GM12878 (cell line): ENCODE measurements around the gene CDC42BPB. TPM values are rescaled to one million over a fixed set of nuclear protein-coding genes. Genes with fewer than 3 reads are reported as not detected.
"Not testable (repeated sequence)": the region's sequence is repeated elsewhere in the genome, so short reads cannot be mapped to it uniquely, and the experiment has no call there.

ENCODE experiments used
- ATAC-seq: fragments of 200-7000 bp; cut with Tn5 transposase; 3 replicates; pipeline ENCODE4 v1.9.1; 2020; ENCODE audit warnings: mild to moderate bottlenecking, moderate library complexity
- BruUV-seq: library from RNA; stranded (reverse); fragments of 400-500 nt; replicated peaks from 2 replicates; lab custom pipeline; 2021; lab: Mats Ljungman, UMichigan
- CTCF ChIA-PET: fragments of 300-600 bp; sonication (Branson Sonifier 250); formaldehyde crosslinking; extraction: SDS; loops from one replicate; lab custom pipeline; 2021; ENCODE audit warnings: inconsistent platforms; lab: Yijun Ruan, JAX
- POLR2A ChIA-PET: fragments of 350-600 bp; formaldehyde crosslinking; extraction: SDS; loops from one replicate; lab custom pipeline; 2021; ENCODE audit warnings: inconsistent platforms; lab: Charles Lee
- RAD21 ChIA-PET: fragments of 300-600 bp; sonication (Branson Sonifier 250); formaldehyde crosslinking; loops from one replicate; lab custom pipeline; 2023; ENCODE audit warnings: antibody characterized with exemption; ENCODE audit not compliant: unreplicated experiment; lab: Charles Lee
- SMC1A ChIA-PET: fragments of 300-600 bp; sonication (Branson Sonifier 250); formaldehyde crosslinking; loops from one replicate; lab custom pipeline; 2023; ENCODE audit not compliant: unreplicated experiment, uncharacterized antibody; lab: Charles Lee
- DNase-seq: peaks from one replicate; pipeline ENCODE4 v3.0.0-alpha.2; 2011; ENCODE audit warnings: low read depth, low spot score
- FAIRE-seq: peaks from 3 replicates; lab custom pipeline; 2011; peaks lifted over from hg19 to GRCh38; lab: Jason Lieb, UNC
- H2AFZ ChIP-seq: 2 replicates; pipeline ENCODE4 v1.6.0; 2011; ENCODE audit warnings: low read depth, low read length, control low read depth; ENCODE audit not compliant: control insufficient read depth
- H3K27ac ChIP-seq: 2 replicates; pipeline ENCODE4 v1.5.1; 2011; ENCODE audit warnings: control low read depth; ENCODE audit not compliant: control insufficient read depth, insufficient read depth
- H3K27me3 ChIP-seq, 2 experiments: replicated peaks in 1 of 2; 2 replicates each; pipeline versions ENCODE4 v1.6.0 to v1.6.1; 2011; ENCODE audit warnings: low read length in 1 of 2; ENCODE audit not compliant: control insufficient read depth in 2 of 2, insufficient read depth in 2 of 2
- H3K36me3 ChIP-seq, 2 experiments: 2 replicates each; pipeline ENCODE4 v1.5.1; 2011; ENCODE audit warnings: low read length in 1 of 2; ENCODE audit not compliant: control insufficient read depth in 2 of 2, insufficient read depth in 2 of 2
- H3K4me1 ChIP-seq: 2 replicates; pipeline ENCODE4 v1.6.1; 2011; ENCODE audit warnings: mild to moderate bottlenecking, low read length, moderate library complexity, mixed read lengths; ENCODE audit not compliant: control insufficient read depth, insufficient read depth
- H3K4me2 ChIP-seq: 2 replicates; pipeline ENCODE4 v1.6.0; 2011; ENCODE audit warnings: control low read depth; ENCODE audit not compliant: control insufficient read depth, insufficient read depth
- H3K4me3 ChIP-seq: fragments of 200-600 bp; sonication (generic); 2 replicates; pipeline ENCODE4 v1.5.1; 2016
- H3K79me2 ChIP-seq: 2 replicates; pipeline ENCODE4 v1.6.0; 2011; ENCODE audit warnings: low read length; ENCODE audit not compliant: control insufficient read depth, insufficient read depth
- H3K9ac ChIP-seq: 2 replicates; pipeline ENCODE4 v1.8.0; 2011; ENCODE audit warnings: low read length, control low read depth, mixed read lengths; ENCODE audit not compliant: control insufficient read depth, insufficient read depth
- H3K9me3 ChIP-seq: replicated peaks from 3 replicates; pipeline ENCODE4 v1.5.1; 2011; ENCODE audit warnings: mild to moderate bottlenecking, low read length; ENCODE audit not compliant: control insufficient read depth, insufficient read depth
- H4K20me1 ChIP-seq: 2 replicates; pipeline ENCODE4 v1.6.0; 2011; ENCODE audit not compliant: control insufficient read depth, insufficient read depth
- CEBPZ ChIP-seq: fragments of 150-350 bp; IDR thresholded peaks from 2 replicates; pipeline ENCODE4 v1.6.1; 2016; ENCODE audit warnings: low read depth, low read length
- POLR2AphosphoS2 ChIP-seq: IDR thresholded peaks from 2 replicates; pipeline ENCODE4 v1.6.1; 2011; ENCODE audit warnings: low read depth, mild to moderate bottlenecking, low read length, improper control_type of control experiment, moderate library complexity
- ZNF274 ChIP-seq: IDR thresholded peaks from one replicate; pipeline ENCODE4 v1.8.0; 2011; ENCODE audit not compliant: insufficient read length, insufficient read depth
- WGBS: methylation state at CpG from one replicate; pipeline ENCODE4 v1.1.6; 2016; ENCODE audit warnings: low lambda C conversion rate; ENCODE audit not compliant: insufficient replicate concordance, insufficient coverage; ENCODE audit errors: missing lambda C conversion rate; 5-methylcytosine and 5-hydroxymethylcytosine counted together
- in situ Hi-C: fragments of 300-500 bp; cut with MboI; formaldehyde crosslinking; loops from 9 replicates; pipeline ENCODE4 v1.14.3; 2018; ENCODE audit warnings: mixed read lengths
- intact Hi-C: fragments of 100-400 bp; cut with micrococcal nuclease; formaldehyde crosslinking; loops from one replicate; pipeline ENCODE4 v1.14.2; 2022; ENCODE audit not compliant: unreplicated experiment
- polyA plus RNA-seq, 11 experiments: library from polyadenylated mRNA; depleted of rRNA in 4 of 11; unstranded in 6 of 11; stranded (reverse) in 5 of 11; fragments of >200 nt; fragmentation: Nextera tagmentation in 4 of 11; fragmentation: Illumina TruSeq in 1 of 11; extraction: Ambion mirVana in 4 of 11; extraction: Trizol in 1 of 11; gene quantifications; 1 replicate in 1 of 11; 2 replicates in 10 of 11; pipeline versions ENCODE4 v1.2.1 to v1.2.3, GENCODE V29; 2011 to 2016; ENCODE audit warnings: inconsistent platforms in 2 of 11, missing spikeins in 2 of 11, low read depth in 1 of 11
- total RNA-seq, 4 experiments: library from RNA; depleted of rRNA in 3 of 4; stranded (reverse); fragments of >200 nt in 3 of 4; fragmentation: Illumina TruSeq in 1 of 4; extraction: Trizol in 1 of 4; gene quantifications; 2 replicates each; pipeline versions ENCODE4 v1.2.1 to v1.2.3, GENCODE V29; 2013 to 2021

The CDC42BPB gene
- total and polyA plus RNA-seq, 10 of the 15 experiments (the other 5 are each of a cell fraction or from before 2014, with no cell fraction given), result 0.42 to 22.1 (median 13.3) TPM

DNA sequence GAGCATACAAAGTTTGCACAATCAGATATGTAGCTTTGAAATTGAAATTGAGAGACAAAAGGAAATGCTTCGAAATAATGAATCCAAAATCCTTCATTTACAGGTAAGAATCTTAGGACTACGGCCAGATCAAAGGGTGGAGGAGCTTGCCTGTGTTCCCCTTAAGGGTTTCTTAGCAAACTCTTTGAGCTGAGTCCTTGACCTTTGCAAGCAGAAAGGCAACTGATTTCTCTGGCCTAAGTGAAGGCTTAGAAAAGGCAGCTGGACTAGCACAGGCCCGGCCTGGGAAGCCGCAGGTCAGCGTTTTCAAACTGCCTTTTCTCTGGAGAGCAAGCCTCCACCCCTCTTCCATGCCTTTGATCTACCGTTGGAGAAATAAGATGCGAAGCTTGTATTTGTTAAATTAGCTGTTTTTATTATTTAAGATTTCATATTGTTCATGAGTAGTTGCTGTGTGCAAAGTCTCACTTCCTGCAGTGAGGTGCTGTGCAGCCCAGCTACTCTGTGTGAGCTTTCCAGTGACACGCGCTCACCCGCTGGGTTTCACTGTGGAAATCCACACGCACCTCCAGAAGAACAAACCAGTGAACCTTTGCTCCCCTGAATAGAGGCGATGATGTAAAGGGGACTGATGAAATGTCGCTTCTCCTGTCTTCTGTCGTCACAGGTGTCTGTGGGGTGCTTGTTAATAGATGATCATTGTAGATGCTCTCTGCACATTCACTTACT lies 159.9 kb downstream of the CDC42BPB start:
- no peak for ATAC-seq
- in situ Hi-C loops, result no loop called here
- H3K4me1 ChIP-seq, result peaks cover 58% of the 10 kb centered on the region

DNA sequence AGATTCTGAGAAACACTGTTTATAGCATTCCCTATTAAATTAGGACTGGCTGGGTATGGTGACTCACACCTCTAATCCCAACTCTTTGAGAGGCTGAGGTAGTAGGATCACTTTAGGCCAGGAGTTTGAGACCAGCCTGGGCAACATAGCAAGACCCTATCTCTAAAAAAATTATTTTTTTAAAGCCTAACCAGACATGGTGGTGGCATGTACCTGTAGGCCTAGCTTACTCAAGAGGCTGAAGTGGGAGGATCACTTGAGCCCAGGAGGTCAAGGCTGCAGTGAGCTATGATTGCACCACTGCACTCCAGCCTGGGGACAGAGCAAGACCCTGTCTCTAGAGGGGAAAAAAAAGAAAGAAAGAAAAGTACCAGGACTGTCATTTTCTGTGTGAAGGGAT lies 160.6 kb downstream of the CDC42BPB start:
- peaks cover 19 to 26% of the 10 kb centered on the region in 2 experiments for H3K36me3 ChIP-seq
- H3K27me3 ChIP-seq, FAIRE-seq: not testable (repeated sequence)

More for the DNA sequence above, 159.9 kb downstream of the CDC42BPB start:
- Histone ChIP-seq H4K20me1 (no peaks in the 10 kb centered on the region), H3K79me2 (peaks cover 19% of the 10 kb centered on the region), H3K4me3 (no peak overlapping the region), H3K9ac (no peak overlapping the region), H3K27ac (peak overlapping the region; percentile 79; the same call in 1 of the 2 replicates), H2AFZ (no peak overlapping the region), H3K36me3 (peaks cover 19 to 26% of the 10 kb centered on the region in 2 experiments), H3K27me3 (no peaks in the 10 kb centered on the region), H3K4me2 (no peak overlapping the region), H3K9me3 (no peaks in the 10 kb centered on the region)
- ChIA-PET RAD21 (interaction anchor here (1.2 to 1.5 kb wide), 3 partner anchors 77 to 203 kb away, joined by 3 to 13 read pairs (median 3); no protein-coding TSS in a partner anchor), SMC1A (interaction anchor here (0.6 to 2.0 kb wide), 6 partner anchors 75 to 232 kb away, joined by 4 to 8 read pairs (median 6); no protein-coding TSS in a partner anchor), POLR2A (interaction anchor here (0.6 to 1.1 kb wide), 5 partner anchors 62 to 189 kb away, joined by 3 to 5 read pairs (median 3); no protein-coding TSS in a partner anchor), CTCF (interaction anchor here (1.1 to 2.0 kb wide), 3 partner anchors 123 to 203 kb away, joined by 3 to 14 read pairs (median 3); no protein-coding TSS in a partner anchor)
- intact Hi-C loops, result no loop called here
- TF ChIP-seq POLR2AphosphoS2 (peak; percentile 51; the same call in 1 of the 2 replicates), ZNF274 (no peak), CEBPZ (no peak)
- no peak for DNase-seq
- BruUV-seq, result no TSS peak
- no peak for FAIRE-seq
- WGBS, result 94% methylated on average over 14 of the region's 14 CpGs

More for the DNA sequence above, 160.6 kb downstream of the CDC42BPB start:
- H3K9me3 ChIP-seq, intact Hi-C loops, ATAC-seq, in situ Hi-C loops, DNase-seq, H3K4me3 ChIP-seq, H3K9ac ChIP-seq, H4K20me1 ChIP-seq, H2AFZ ChIP-seq, H3K27ac ChIP-seq, H3K4me2 ChIP-seq, BruUV-seq: not testable (repeated sequence)
- ChIA-PET POLR2A (interaction anchor here (0.6 to 1.1 kb wide), 3 partner anchors 62 to 189 kb away, joined by 3 to 4 read pairs (median 3); no protein-coding TSS in a partner anchor), RAD21 (interaction anchor here (1.2 to 1.5 kb wide), 3 partner anchors 76 to 203 kb away, joined by 3 to 13 read pairs (median 3); no protein-coding TSS in a partner anchor), CTCF (interaction anchor here (1.1 to 2.0 kb wide), 3 partner anchors 122 to 202 kb away, joined by 3 to 14 read pairs (median 3); no protein-coding TSS in a partner anchor), SMC1A (interaction anchor here (1.0 to 2.0 kb wide), 5 partner anchors 75 to 202 kb away, joined by 5 to 8 read pairs (median 6); no protein-coding TSS in a partner anchor)
- peaks cover 15% of the 10 kb centered on the region for H3K79me2 ChIP-seq
- peaks cover 50% of the 10 kb centered on the region for H3K4me1 ChIP-seq
